Activated CD8-positive, alpha-beta T cell treated with anti-CD3 and anti-CD28 coated beads, Interleukin-2, amount 10 ng/mL, durations not matched to agents 7 days and 5 days (primary cell): Measurements from ENCODE around the gene NTRK2. TPM values are rescaled to one million over a fixed set of nuclear protein-coding genes. Genes with fewer than 3 reads are reported as not detected.

Experiments used
- ATAC-seq: fragments of 150-1000 bp; cut with Tn5 transposase; one replicate; pipeline ENCODE4 v1.10.0; 2021; ENCODE audit warnings: moderate library complexity
- CTCF ChIA-PET: fragments of 350-600 bp; sonication (Branson Sonifier 250); formaldehyde crosslinking; loops from one replicate; lab custom pipeline; 2021; ENCODE audit warnings: antibody characterized with exemption; lab: Charles Lee
- POLR2A ChIA-PET: fragments of 350-600 bp; sonication (Branson Sonifier 250); formaldehyde crosslinking; loops from one replicate; lab custom pipeline; 2021; ENCODE audit warnings: antibody characterized with exemption; lab: Charles Lee
- DNase-seq: peaks from one replicate; pipeline ENCODE4 v3.0.0-alpha.2; 2020
- H3K27ac Mint-ChIP-seq: one replicate; pipeline ENCODE4 v1.8.0; 2021; ENCODE audit warnings: mild to moderate bottlenecking, mixed read lengths
- H3K27me3 Mint-ChIP-seq: one replicate; pipeline ENCODE4 v1.8.0; 2021; ENCODE audit warnings: low read depth, mixed read lengths
- H3K36me3 Mint-ChIP-seq: one replicate; pipeline ENCODE4 v1.8.0; 2021; ENCODE audit warnings: low read depth, mixed read lengths
- H3K4me1 Mint-ChIP-seq: one replicate; pipeline ENCODE4 v1.8.0; 2021; ENCODE audit warnings: low read depth, mixed read lengths
- H3K4me3 Mint-ChIP-seq: one replicate; pipeline ENCODE4 v1.8.0; 2021; ENCODE audit warnings: mild to moderate bottlenecking, mixed read lengths
- H3K9me3 Mint-ChIP-seq: one replicate; pipeline ENCODE4 v1.8.0; 2022; ENCODE audit warnings: mixed read lengths; ENCODE audit not compliant: insufficient read depth
- total RNA-seq, 2 experiments: library from RNA; stranded (reverse); gene quantifications; one replicate each; pipeline ENCODE4 v1.2.3, GENCODE V29; 2021

The NTRK2 gene
- total RNA-seq, 2 experiments from 2014 or later: 0.05 TPM

DNA sequence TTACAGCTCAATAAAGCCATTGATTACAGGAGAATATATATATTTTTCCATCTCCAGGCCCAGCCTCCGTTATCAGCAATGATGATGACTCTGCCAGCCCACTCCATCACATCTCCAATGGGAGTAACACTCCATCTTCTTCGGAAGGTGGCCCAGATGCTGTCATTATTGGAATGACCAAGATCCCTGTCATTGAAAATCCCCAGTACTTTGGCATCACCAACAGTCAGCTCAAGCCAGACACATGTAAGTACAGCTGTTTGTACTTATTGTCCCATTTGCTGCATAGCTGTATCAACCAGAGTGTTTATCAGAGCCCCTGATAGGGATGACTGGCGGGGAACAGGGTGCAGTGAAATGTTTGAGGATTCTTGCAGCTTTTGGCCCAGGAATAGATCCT lies 197.7 kb downstream of the NTRK2 start:
- CTCF ChIA-PET: no interaction called here

DNA sequence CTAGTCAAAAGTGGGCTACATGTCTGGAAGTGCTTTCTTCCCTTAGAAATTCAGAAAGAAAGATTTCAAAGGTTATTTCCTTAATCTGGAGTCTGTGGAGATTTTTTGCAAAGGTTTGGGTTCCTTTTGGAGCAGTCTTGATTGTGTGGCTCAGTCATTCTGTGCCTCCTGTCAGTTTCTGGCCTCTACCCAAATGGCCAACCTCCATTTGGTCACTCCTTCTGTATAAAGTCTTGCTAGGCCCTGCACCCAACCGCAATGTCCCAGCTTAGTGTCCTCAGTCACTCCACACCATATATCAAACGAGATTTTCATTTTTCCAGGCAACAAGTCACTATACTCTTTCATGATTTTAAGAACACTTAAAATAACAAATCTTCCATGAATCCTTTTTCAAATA lies 199.6 kb downstream of the NTRK2 start:
- Mint-ChIP-seq H3K27me3 (no peaks in the 10 kb centered on the region), H3K4me3 (no peak overlapping the region), H3K9me3 (no peaks in the 10 kb centered on the region), H3K4me1 (no peaks in the 10 kb centered on the region), H3K27ac (no peak overlapping the region), H3K36me3 (no peaks in the 10 kb centered on the region)
- POLR2A ChIA-PET: no interaction called here
- ATAC-seq (no peak), DNase-seq (no peak)
- CTCF ChIA-PET: no interaction called here

More for the DNA sequence above, 197.7 kb downstream of the NTRK2 start:
- DNase-seq: no peak
- Mint-ChIP-seq H3K4me1 (no peaks in the 10 kb centered on the region), H3K27ac (no peak overlapping the region), H3K36me3 (no peaks in the 10 kb centered on the region), H3K27me3 (no peaks in the 10 kb centered on the region), H3K9me3 (no peaks in the 10 kb centered on the region), H3K4me3 (no peak overlapping the region)
- POLR2A ChIA-PET: no interaction called here
- ATAC-seq: no peak

DNA sequence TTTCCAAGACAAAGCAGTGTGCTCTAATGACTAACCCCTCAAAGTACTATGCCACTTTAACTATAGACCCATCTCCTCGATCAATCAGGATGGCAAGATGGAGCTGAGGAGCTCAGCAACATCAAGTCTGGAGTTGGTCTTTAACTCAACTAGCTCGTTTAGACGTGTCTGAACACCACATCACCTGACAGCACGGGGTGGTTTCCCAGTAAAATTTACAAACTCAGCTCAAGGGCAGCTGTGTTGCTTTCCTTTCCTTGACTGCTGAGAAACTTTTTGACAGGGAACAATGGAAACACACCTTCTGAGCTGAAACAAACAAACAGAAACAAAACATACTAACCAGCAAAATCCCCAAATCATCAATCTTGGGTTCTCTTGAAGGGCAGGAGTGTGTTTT lies 202.5 kb downstream of the NTRK2 start:
- Mint-ChIP-seq H3K36me3 (no peaks in the 10 kb centered on the region), H3K4me3 (no peak overlapping the region), H3K4me1 (peaks cover 4% of the 10 kb centered on the region), H3K27ac (no peak overlapping the region), H3K27me3 (no peaks in the 10 kb centered on the region), H3K9me3 (no peaks in the 10 kb centered on the region)
- ATAC-seq: no peak
- no peak for DNase-seq
- POLR2A ChIA-PET: no interaction called here
- CTCF ChIA-PET: no interaction called here

DNA sequence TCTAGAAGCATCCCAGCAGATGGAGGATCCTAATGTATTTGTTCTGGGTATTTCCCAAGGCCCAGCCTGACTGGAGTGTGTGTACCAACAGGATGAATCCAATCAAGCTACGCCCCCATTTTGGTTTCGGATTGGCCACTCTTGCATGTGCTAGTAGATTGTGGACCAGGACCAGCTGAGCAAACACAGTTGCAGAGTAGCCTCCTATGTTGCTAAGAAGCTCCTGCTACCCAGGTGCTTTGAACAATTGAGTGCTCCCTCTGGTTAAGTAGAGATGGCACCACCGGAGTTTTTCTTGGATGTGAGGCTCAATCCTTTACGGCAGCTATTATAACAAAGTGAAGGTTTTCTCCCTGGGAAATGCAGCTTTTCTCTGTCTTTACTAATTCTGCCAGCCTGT lies 204.5 kb downstream of the NTRK2 start:
- Mint-ChIP-seq H3K4me3 (no peak overlapping the region), H3K27ac (no peak overlapping the region), H3K36me3 (no peaks in the 10 kb centered on the region)

DNA sequence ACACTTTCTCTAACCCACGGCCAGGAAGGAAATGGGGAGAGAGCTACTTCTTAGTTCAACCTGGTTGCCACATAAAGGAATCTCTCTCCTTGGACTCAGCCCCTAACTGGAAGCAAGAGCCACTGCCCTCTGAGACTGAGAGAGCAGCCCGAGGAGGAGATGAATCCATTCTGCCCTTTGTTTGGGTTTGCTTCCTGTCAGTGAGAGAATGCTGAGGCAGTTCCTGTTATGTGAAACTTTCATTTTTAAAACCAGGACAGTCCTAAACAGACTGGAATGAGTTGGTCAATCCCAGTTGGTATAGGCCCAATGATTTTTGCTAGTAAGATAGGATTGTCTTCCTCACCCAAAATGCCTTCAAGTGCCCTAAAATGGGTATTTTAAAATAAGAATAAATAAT lies 205.1 kb downstream of the NTRK2 start:
- Mint-ChIP-seq H3K27ac (no peak overlapping the region), H3K4me3 (no peak overlapping the region), H3K27me3 (no peaks in the 10 kb centered on the region), H3K36me3 (no peaks in the 10 kb centered on the region), H3K9me3 (no peaks in the 10 kb centered on the region), H3K4me1 (peaks cover 4% of the 10 kb centered on the region)
- ATAC-seq (no peak), DNase-seq (no peak)
- CTCF ChIA-PET: no interaction called here
- POLR2A ChIA-PET: no interaction called here

More for the DNA sequence above, 204.5 kb downstream of the NTRK2 start:
- ChIA-PET POLR2A (no interaction called here), CTCF (no interaction called here)
- Mint-ChIP-seq H3K27me3 (no peaks in the 10 kb centered on the region), H3K4me1 (peaks cover 4% of the 10 kb centered on the region), H3K9me3 (no peaks in the 10 kb centered on the region)
- DNase-seq (no peak), ATAC-seq (no peak)

DNA sequence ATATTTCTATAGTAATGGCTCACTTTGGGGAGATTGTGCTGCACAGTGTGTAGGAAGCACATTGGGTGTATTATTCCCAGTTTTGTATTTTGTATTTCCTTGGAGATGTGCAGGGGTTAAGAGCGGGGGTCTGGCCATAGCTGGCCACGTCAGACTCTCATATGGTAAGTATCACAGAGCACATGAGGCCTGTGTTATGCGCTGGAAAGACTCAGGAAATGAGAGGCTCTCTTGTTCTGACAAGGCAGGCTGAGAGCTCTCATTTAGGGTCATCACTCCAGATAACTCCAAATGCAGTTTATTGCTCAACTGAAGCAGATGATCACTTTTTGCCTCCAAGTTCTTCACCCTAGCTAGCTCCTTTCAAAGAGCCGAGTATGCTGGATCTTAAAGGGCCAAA lies 205.7 kb downstream of the NTRK2 start:
- Mint-ChIP-seq H3K36me3 (no peaks in the 10 kb centered on the region), H3K27me3 (no peaks in the 10 kb centered on the region), H3K4me1 (peaks cover 4% of the 10 kb centered on the region), H3K4me3 (no peak overlapping the region), H3K9me3 (no peaks in the 10 kb centered on the region), H3K27ac (no peak overlapping the region)
- no peak for ATAC-seq
- ChIA-PET CTCF (no interaction called here), POLR2A (no interaction called here)
- no peak for DNase-seq

DNA sequence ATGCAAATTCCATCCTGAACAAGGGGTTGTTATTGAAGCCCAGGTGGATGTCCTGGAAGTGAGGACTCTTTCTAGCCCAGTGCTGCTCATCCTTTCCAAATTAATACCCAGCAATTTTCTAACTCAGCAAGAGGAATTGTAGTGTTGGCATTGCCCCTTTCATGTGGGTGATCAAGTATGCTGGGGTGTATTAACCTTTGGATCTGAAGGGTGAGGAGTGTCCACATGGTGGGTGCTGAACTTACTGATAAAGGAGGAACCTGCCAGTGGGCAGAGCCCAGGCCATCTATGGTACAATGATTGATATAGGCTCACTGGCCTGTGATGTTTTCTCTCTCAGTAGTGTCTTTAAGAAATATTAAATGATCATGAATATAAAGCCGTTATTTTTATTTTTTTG lies 210.1 kb downstream of the NTRK2 start:
- H3K36me3 Mint-ChIP-seq: no peaks in the 10 kb centered on the region
- no peak for DNase-seq

DNA sequence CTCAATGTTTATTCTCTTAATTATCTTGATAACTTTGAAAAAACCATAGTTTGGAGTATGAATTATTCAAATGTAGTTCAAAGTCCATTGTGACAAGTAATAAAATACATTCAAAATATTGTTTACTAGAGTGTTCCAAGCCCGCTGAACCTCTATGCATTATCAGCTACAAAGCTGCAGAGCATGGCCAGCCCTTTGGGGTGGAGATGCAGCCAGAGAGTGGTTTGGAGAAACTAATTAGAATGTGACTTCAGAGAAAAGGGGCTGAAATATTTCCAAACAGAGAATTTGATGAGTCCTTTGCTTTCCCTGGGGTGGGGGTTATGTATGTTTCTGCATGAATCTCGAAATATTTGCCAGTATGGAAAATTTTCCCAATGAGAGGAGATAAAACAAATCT lies 211.3 kb downstream of the NTRK2 start:
- ATAC-seq (no peak), DNase-seq (no peak)
- H3K9me3 Mint-ChIP-seq: no peaks in the 10 kb centered on the region
- no peaks in the 10 kb centered on the region for H3K36me3 Mint-ChIP-seq
- H3K27ac Mint-ChIP-seq: no peak overlapping the region
- H3K27me3 Mint-ChIP-seq: no peaks in the 10 kb centered on the region
- ChIA-PET CTCF (no interaction called here), POLR2A (no interaction called here)
- no peaks in the 10 kb centered on the region for H3K4me1 Mint-ChIP-seq
- no peak overlapping the region for H3K4me3 Mint-ChIP-seq

More for the DNA sequence above, 210.1 kb downstream of the NTRK2 start:
- no peaks in the 10 kb centered on the region for H3K9me3 Mint-ChIP-seq
- no peak overlapping the region for H3K27ac Mint-ChIP-seq
- no peaks in the 10 kb centered on the region for H3K4me1 Mint-ChIP-seq
- no peak overlapping the region for H3K4me3 Mint-ChIP-seq
- H3K27me3 Mint-ChIP-seq: no peaks in the 10 kb centered on the region
- ChIA-PET CTCF (no interaction called here), POLR2A (no interaction called here)
- no peak for ATAC-seq

DNA sequence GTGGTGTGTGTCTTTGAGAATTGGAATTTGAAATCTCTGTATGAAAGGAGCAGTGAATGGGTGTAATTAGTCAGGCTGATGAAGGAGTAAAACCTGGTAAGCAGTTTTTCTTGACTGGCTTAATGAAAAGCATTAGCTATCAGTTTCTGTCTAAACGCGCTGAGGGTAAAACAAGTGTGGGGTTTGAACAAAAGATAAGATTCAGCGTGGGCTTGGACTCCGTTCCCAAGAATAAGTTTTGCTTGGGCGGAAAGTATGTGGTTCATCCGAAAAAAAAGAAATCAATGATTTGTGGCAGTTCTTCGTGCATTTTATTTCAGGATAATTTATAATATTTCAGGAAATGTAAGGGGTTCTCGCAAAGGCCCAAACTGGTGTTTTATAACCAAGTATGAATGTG lies 217.3 kb downstream of the NTRK2 start:
- H3K27me3 Mint-ChIP-seq: no peaks in the 10 kb centered on the region
- H3K36me3 Mint-ChIP-seq: no peaks in the 10 kb centered on the region
- H3K4me1 Mint-ChIP-seq: no peaks in the 10 kb centered on the region
- H3K4me3 Mint-ChIP-seq: no peak overlapping the region
- no peaks in the 10 kb centered on the region for H3K9me3 Mint-ChIP-seq
- ChIA-PET CTCF (no interaction called here), POLR2A (no interaction called here)
- no peak overlapping the region for H3K27ac Mint-ChIP-seq
- DNase-seq: no peak
- ATAC-seq: no peak

DNA sequence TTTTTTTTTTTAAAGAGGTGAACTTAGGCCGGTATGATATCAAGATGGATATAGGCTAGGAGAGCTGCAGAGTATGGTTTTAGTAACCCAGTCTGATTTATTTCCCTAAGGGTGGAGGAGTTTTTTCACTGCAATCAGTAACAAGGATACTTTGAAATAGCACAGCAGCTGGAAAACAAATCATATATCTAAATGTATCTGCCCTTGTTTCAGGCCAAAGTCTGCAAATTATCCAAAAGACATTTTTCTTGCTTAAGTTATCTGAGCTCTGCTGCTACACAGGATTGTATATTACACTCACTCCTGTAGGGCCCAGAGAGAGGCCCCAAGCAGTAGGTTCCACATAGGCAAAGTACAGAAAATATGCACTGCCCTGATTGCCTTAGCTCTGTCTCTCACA lies 222.4 kb downstream of the NTRK2 start:
- H3K4me1 Mint-ChIP-seq: no peaks in the 10 kb centered on the region
- DNase-seq (no peak), ATAC-seq (no peak)
- no peak overlapping the region for H3K4me3 Mint-ChIP-seq
- no peak overlapping the region for H3K27ac Mint-ChIP-seq
- H3K36me3 Mint-ChIP-seq: no peaks in the 10 kb centered on the region
- ChIA-PET CTCF (interaction anchor here (1.4 kb wide), 1 partner anchor 15 kb away, joined by 3 read pairs; no protein-coding TSS in a partner anchor), POLR2A (interaction anchor here (0.6 kb wide), 1 partner anchor 636 kb away, joined by 4 read pairs; no protein-coding TSS in a partner anchor)
- H3K9me3 Mint-ChIP-seq: no peaks in the 10 kb centered on the region
- H3K27me3 Mint-ChIP-seq: no peaks in the 10 kb centered on the region

DNA sequence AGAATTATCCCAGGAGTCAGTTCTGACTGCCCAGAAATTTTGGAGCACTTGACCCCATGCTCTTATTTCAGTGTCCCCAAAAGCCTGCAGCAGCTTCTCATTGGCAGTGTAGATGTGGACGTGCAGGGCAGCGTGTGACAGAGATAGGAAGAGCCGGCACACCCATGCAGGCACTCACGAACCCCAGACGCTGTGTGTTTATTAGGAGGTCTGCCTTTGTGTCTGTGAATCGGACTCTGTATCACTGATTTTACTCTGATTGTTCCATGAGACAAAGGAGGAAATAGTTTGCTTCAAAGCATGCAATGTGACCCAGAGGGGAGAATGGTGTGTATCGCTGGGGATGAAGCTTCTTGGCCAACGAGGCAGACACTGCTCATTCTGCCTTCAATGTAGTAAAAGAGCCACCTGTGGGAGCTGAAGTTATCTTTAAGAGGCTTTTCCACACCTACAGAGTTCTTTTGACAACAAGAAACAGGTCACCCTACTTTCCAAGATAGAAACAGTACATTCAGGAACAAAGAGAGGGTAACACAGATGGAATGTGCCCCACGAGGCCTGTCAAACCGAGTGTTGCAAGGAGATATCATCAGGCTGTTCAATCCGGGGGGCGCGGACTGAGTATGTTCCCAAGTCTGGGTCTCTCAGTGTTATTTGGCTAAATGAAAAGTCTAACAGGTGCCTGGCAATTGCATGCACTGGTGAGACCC lies 224.0 kb downstream of the NTRK2 start:
- DNase-seq: no peak
- POLR2A ChIA-PET: no interaction called here
- H3K4me3 Mint-ChIP-seq: no peak overlapping the region
- H3K36me3 Mint-ChIP-seq: no peaks in the 10 kb centered on the region
- CTCF ChIA-PET: no interaction called here
- no peaks in the 10 kb centered on the region for H3K9me3 Mint-ChIP-seq
- H3K4me1 Mint-ChIP-seq: no peaks in the 10 kb centered on the region
- no peak for ATAC-seq
- H3K27ac Mint-ChIP-seq: no peak overlapping the region
- no peaks in the 10 kb centered on the region for H3K27me3 Mint-ChIP-seq

DNA sequence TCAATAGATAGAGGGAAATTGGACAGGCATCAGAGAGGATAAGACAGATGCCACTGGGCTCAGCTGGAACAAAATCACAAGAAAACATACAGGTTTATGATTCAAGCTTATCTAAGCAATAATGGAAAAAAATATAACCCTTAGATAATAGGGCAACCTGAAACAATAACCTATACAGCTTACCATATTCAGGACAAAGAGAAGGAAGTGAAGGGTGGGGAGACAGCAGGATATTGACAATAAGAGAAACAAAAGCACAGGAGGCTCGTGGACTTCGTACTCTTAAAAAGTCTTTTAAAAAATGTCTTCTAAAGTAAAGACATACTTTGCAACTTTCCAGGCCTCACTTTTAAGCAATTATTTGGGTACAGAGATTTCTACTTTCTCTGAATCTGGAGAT lies 225.3 kb downstream of the NTRK2 start:
- ATAC-seq (no peak), DNase-seq (no peak)
- Mint-ChIP-seq H3K4me1 (no peaks in the 10 kb centered on the region), H3K9me3 (no peaks in the 10 kb centered on the region), H3K4me3 (no peak overlapping the region), H3K27me3 (no peaks in the 10 kb centered on the region), H3K27ac (no peak overlapping the region), H3K36me3 (no peaks in the 10 kb centered on the region)
- POLR2A ChIA-PET: no interaction called here
- CTCF ChIA-PET: no interaction called here
